ENCODE measurements around the gene USP24.

DNA sequence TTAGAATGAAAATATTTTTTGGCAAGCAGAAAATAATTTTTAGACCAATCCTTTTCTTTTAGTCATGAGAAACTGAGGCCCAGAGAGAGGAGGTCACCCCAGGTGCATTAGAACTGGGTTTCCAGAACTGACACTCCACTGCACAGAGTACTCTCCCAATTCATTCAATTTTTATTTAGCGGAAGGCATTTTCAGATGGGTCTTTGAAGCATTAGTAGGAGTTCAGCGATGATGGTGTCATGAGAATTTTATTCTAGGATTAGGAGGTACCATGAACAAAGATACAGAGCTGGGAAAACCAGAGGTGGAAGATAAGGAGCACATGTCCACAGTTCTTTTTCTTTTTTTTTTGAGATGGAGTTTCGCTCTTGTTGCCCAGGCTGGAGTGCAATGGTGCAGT, 173.6 kb downstream of the USP24 start:
- TF ChIP-seq YY1 (IDR thresholded peaks at IDR 0.05; ENCODE audit: insufficient read depth, insufficient read length) (no peak), SUZ12 (IDR thresholded peaks at IDR 0.05; ENCODE audit: extremely low read depth, insufficient read depth, insufficient read length) (no peak)
